GM19043 (cell line): ENCODE results near the gene IL1RAPL1.
"Not testable (repeated sequence)": the region's sequence is repeated elsewhere in the genome, so short reads cannot be mapped to it uniquely, and the experiment has no call there.

ENCODE experiments used
- ATAC-seq: cut with Tn5 transposase; IDR thresholded peaks from one replicate; pipeline ENCODE4 v1.9.1; 2021; ENCODE audit warnings: low read depth; ENCODE audit not compliant: unreplicated experiment

IL1RAPL1 gene

GRCh38 chrX:28756647-28757046, 169.4 kb downstream of the IL1RAPL1 start:
- ATAC-seq = no peak

- no peak for ATAC-seq
Measured at GRCh38 chrX:28757290-28757689, 170.0 kb downstream of the IL1RAPL1 start.

GRCh38 chrX:28766561-28766960, 179.3 kb downstream of the IL1RAPL1 start:
- ATAC-seq = not testable (repeated sequence)

GRCh38 chrX:28773807-28774206, 186.6 kb downstream of the IL1RAPL1 start:
- ATAC-seq = no peak

- ATAC-seq = no peak
Measured at GRCh38 chrX:28787206-28787605, 200.0 kb downstream of the IL1RAPL1 start.

- ATAC-seq = not testable (repeated sequence)
Measured at GRCh38 chrX:28800671-28801070, 213.4 kb downstream of the IL1RAPL1 start.

- ATAC-seq = no peak
Measured at GRCh38 chrX:28802625-28803024, 215.4 kb downstream of the IL1RAPL1 start.

- ATAC-seq = no peak
Measured at GRCh38 chrX:28835991-28836390, 248.7 kb downstream of the IL1RAPL1 start.

- ATAC-seq = no peak
Measured at GRCh38 chrX:28843817-28844216, 256.6 kb downstream of the IL1RAPL1 start.

GRCh38 chrX:28847423-28847822, 260.2 kb downstream of the IL1RAPL1 start:
- ATAC-seq = no peak

GRCh38 chrX:28848707-28849106, 261.5 kb downstream of the IL1RAPL1 start:
- ATAC-seq = no peak

- ATAC-seq = no peak
Measured at GRCh38 chrX:28850955-28851354, 263.7 kb downstream of the IL1RAPL1 start.

- no peak for ATAC-seq
Measured at GRCh38 chrX:28851871-28852270, 264.6 kb downstream of the IL1RAPL1 start.

GRCh38 chrX:28854637-28855036, 267.4 kb downstream of the IL1RAPL1 start:
- ATAC-seq = no peak

GRCh38 chrX:28876408-28876807, 289.2 kb downstream of the IL1RAPL1 start:
- ATAC-seq = no peak

GRCh38 chrX:28876901-28877300, 289.7 kb downstream of the IL1RAPL1 start:
- no peak for ATAC-seq

- ATAC-seq = no peak
Measured at GRCh38 chrX:28880136-28880535, 292.9 kb downstream of the IL1RAPL1 start.

GRCh38 chrX:28884823-28885222, 297.6 kb downstream of the IL1RAPL1 start:
- ATAC-seq = no peak

- no peak for ATAC-seq
Measured at GRCh38 chrX:28888416-28888815, 301.2 kb downstream of the IL1RAPL1 start.

- no peak for ATAC-seq
Measured at GRCh38 chrX:28889591-28890090, 302.4 kb downstream of the IL1RAPL1 start.

- no peak for ATAC-seq
Measured at GRCh38 chrX:28901637-28902036, 314.4 kb downstream of the IL1RAPL1 start.

GRCh38 chrX:28910487-28910886, 323.2 kb downstream of the IL1RAPL1 start:
- no peak for ATAC-seq
